HG03060 (cell line): ENCODE results near the gene AVL9.
"Not testable (repeated sequence)": the region's sequence is repeated elsewhere in the genome, so short reads cannot be mapped to it uniquely, and the experiment has no call there.

Source experiments
- ATAC-seq: cut with Tn5 transposase; IDR thresholded peaks from one replicate; pipeline ENCODE4 v1.9.1; 2021; ENCODE audit warnings: low read depth, moderate number of reproducible peaks; ENCODE audit not compliant: unreplicated experiment

Gene AVL9

GRCh38 chr7:32494946-32495297 is 367 bp upstream of the AVL9 start:
- peak; percentile 5 for ATAC-seq

GRCh38 chr7:32496052-32496813 is 944 bp downstream of the AVL9 start:
- no peak for ATAC-seq

- ATAC-seq: not testable (repeated sequence)
These were observed 4.5 kb downstream of the AVL9 start for GRCh38 chr7:32499755-32500154.

GRCh38 chr7:32500216-32500615 is 4.9 kb downstream of the AVL9 start:
- not testable (repeated sequence) for ATAC-seq

GRCh38 chr7:32500922-32501341 is 5.6 kb downstream of the AVL9 start:
- peak; percentile 51 for ATAC-seq

GRCh38 chr7:32501522-32501921 is 6.2 kb downstream of the AVL9 start:
- ATAC-seq: no peak

- no peak for ATAC-seq
These were observed 7.4 kb downstream of the AVL9 start for GRCh38 chr7:32502728-32503127.

- ATAC-seq: peak; percentile 93
These were observed 11.2 kb downstream of the AVL9 start for GRCh38 chr7:32506266-32507054.

- ATAC-seq: no peak
These were observed 12.1 kb downstream of the AVL9 start for GRCh38 chr7:32507414-32507813.

- ATAC-seq: no peak
These were observed 16.5 kb downstream of the AVL9 start for GRCh38 chr7:32511791-32512190.

GRCh38 chr7:32513210-32513609 is 17.9 kb downstream of the AVL9 start:
- no peak for ATAC-seq

GRCh38 chr7:32515890-32516550 is 20.7 kb downstream of the AVL9 start:
- peak; percentile 74 for ATAC-seq

- ATAC-seq: no peak
These were observed 21.3 kb downstream of the AVL9 start for GRCh38 chr7:32516551-32517100.

- ATAC-seq: no peak
These were observed 23.3 kb downstream of the AVL9 start for GRCh38 chr7:32518534-32519140.

GRCh38 chr7:32519763-32520162 is 24.5 kb downstream of the AVL9 start:
- no peak for ATAC-seq

GRCh38 chr7:32522746-32523530 is 27.6 kb downstream of the AVL9 start:
- ATAC-seq: no peak

- no peak for ATAC-seq
These were observed 29.3 kb downstream of the AVL9 start for GRCh38 chr7:32524631-32525030.

GRCh38 chr7:32525839-32526238 is 30.6 kb downstream of the AVL9 start:
- no peak for ATAC-seq

GRCh38 chr7:32531402-32531801 is 36.1 kb downstream of the AVL9 start:
- ATAC-seq: no peak

- ATAC-seq: no peak
These were observed 36.8 kb downstream of the AVL9 start for GRCh38 chr7:32532086-32532485.
